Mesenchymal stem cell (in vitro differentiated cells and primary cell): Measurements from ENCODE around the gene ZC3H7A.

ENCODE experiments used
- DNase-seq: peaks from one replicate; pipeline ENCODE4 v3.0.0-alpha.2; 2013
- H2AFZ ChIP-seq: one replicate; pipeline ENCODE4 v1.6.1; 2013; ENCODE audit warnings: low read depth, mild to moderate bottlenecking, control low read depth, inconsistent platforms, low read length, moderate library complexity
- H2AK5ac ChIP-seq: 2 replicates; pipeline ENCODE4 v1.6.1; 2013; ENCODE audit warnings: low read length, moderate library complexity, mild to moderate bottlenecking, inconsistent platforms; ENCODE audit not compliant: severe bottlenecking
- H2BK120ac ChIP-seq: one replicate; pipeline ENCODE4 v1.6.1; 2013; ENCODE audit warnings: low read depth, mild to moderate bottlenecking, inconsistent platforms, low read length, moderate library complexity
- H2BK12ac ChIP-seq, 2 experiments: one replicate each; pipeline ENCODE4 v1.6.1; 2013; ENCODE audit warnings: inconsistent platforms in 2 of 2, low read length in 2 of 2, mild to moderate bottlenecking in 2 of 2, moderate library complexity in 2 of 2, control low read depth in 1 of 2
- H2BK15ac ChIP-seq: one replicate; pipeline ENCODE4 v1.6.1; 2013; ENCODE audit warnings: mild to moderate bottlenecking, low read depth, inconsistent platforms; ENCODE audit not compliant: poor library complexity, severe bottlenecking
- H2BK5ac ChIP-seq: 2 replicates; pipeline ENCODE4 v1.6.1; 2013; ENCODE audit warnings: low read depth, mild to moderate bottlenecking, low read length, control low read depth, inconsistent platforms; ENCODE audit not compliant: poor library complexity, severe bottlenecking
- H3K14ac ChIP-seq, 2 experiments: one replicate each; pipeline ENCODE4 v1.6.1; 2013; ENCODE audit warnings: inconsistent platforms in 2 of 2, low read length in 2 of 2, control low read depth in 1 of 2, mild to moderate bottlenecking in 1 of 2, moderate library complexity in 1 of 2
- H3K18ac ChIP-seq, 2 experiments: one replicate each; pipeline ENCODE4 v1.6.1; 2013; ENCODE audit warnings: inconsistent platforms in 2 of 2, low read length in 2 of 2, control low read depth in 1 of 2, low read depth in 1 of 2, mild to moderate bottlenecking in 1 of 2
- H3K23ac ChIP-seq, 2 experiments: one replicate each; pipeline ENCODE4 v1.6.1; 2013; ENCODE audit warnings: inconsistent platforms in 2 of 2, low read length in 2 of 2, mild to moderate bottlenecking in 2 of 2, moderate library complexity in 2 of 2, control low read depth in 1 of 2
- H3K27ac ChIP-seq: 2 replicates; pipeline ENCODE4 v1.5.1; 2013; ENCODE audit warnings: mild to moderate bottlenecking, moderate library complexity, low read length, control low read depth, inconsistent platforms; ENCODE audit not compliant: poor library complexity, severe bottlenecking
- H3K27me3 ChIP-seq, 2 experiments: 2 replicates each; pipeline versions ENCODE4 v1.6.1 to v1.7.0; 2013; ENCODE audit warnings: low read length in 2 of 2, mild to moderate bottlenecking in 2 of 2, moderate library complexity in 2 of 2, control low read depth in 1 of 2, inconsistent platforms in 1 of 2; ENCODE audit not compliant: control insufficient read depth in 1 of 2, insufficient read depth in 1 of 2
- H3K36me3 ChIP-seq, 2 experiments: 2 replicates each; pipeline versions ENCODE4 v1.6.1 to v1.7.0; 2013; ENCODE audit warnings: low read length in 2 of 2, control low read depth in 1 of 2, inconsistent platforms in 1 of 2, low read depth in 1 of 2, mild to moderate bottlenecking in 1 of 2; ENCODE audit not compliant: insufficient read depth in 2 of 2, control insufficient read depth in 1 of 2
- H3K4ac ChIP-seq, 2 experiments: one replicate each; pipeline ENCODE4 v1.6.1; 2013; ENCODE audit warnings: inconsistent platforms in 2 of 2, low read length in 2 of 2, mild to moderate bottlenecking in 2 of 2, moderate library complexity in 2 of 2, control low read depth in 1 of 2, low read depth in 1 of 2
- H3K4me1 ChIP-seq: 2 replicates; pipeline ENCODE4 v1.6.1; 2013; ENCODE audit warnings: low read depth, low read length, control low read depth; ENCODE audit not compliant: control insufficient read depth, insufficient read depth
- H3K4me2 ChIP-seq: 2 replicates; pipeline ENCODE4 v1.6.1; 2013; ENCODE audit warnings: low read length, mild to moderate bottlenecking, inconsistent platforms; ENCODE audit not compliant: poor library complexity, severe bottlenecking
- H3K4me3 ChIP-seq, 2 experiments: 2 replicates each; pipeline versions ENCODE4 v1.5.1 to v1.7.0; 2013; ENCODE audit warnings: low read length in 2 of 2, mild to moderate bottlenecking in 2 of 2, control low read depth in 1 of 2, low read depth in 1 of 2; ENCODE audit not compliant: insufficient read depth in 1 of 2
- H3K79me1 ChIP-seq: replicated peaks from 2 replicates; pipeline ENCODE4 v1.6.1; 2013; ENCODE audit warnings: mild to moderate bottlenecking, control low read depth, low read length, inconsistent platforms; ENCODE audit not compliant: poor library complexity, severe bottlenecking
- H3K9ac ChIP-seq: 2 replicates; pipeline ENCODE4 v1.7.0; 2013; ENCODE audit warnings: mild to moderate bottlenecking, low read length, moderate library complexity
- H3K9me3 ChIP-seq: 2 replicates; pipeline ENCODE4 v1.7.0; 2013; ENCODE audit warnings: mild to moderate bottlenecking, low read length; ENCODE audit not compliant: control insufficient read depth
- H4K8ac ChIP-seq: one replicate; pipeline ENCODE4 v1.6.1; 2013; ENCODE audit warnings: inconsistent platforms, mild to moderate bottlenecking, low read length, moderate library complexity
- H4K91ac ChIP-seq: one replicate; pipeline ENCODE4 v1.6.1; 2013; ENCODE audit warnings: mild to moderate bottlenecking, low read length, inconsistent platforms
- WGBS: methylation state at CpG from one replicate; pipeline ENCODE4 v1.1.7; 2013; ENCODE audit warnings: mixed read lengths; 5-methylcytosine and 5-hydroxymethylcytosine counted together

ZC3H7A gene

GRCh38 chr16:11731222-11731621 lies 65.8 kb downstream of the ZC3H7A start:
- H3K4me3 ChIP-seq, result no peak overlapping the region
- no peak for DNase-seq
- no peak overlapping the region for H2AK5ac ChIP-seq
- peaks cover 23% of the 10 kb centered on the region for H3K79me1 ChIP-seq
- no peak overlapping the region for H3K4me2 ChIP-seq
- no peak overlapping the region for H2AFZ ChIP-seq
- H3K9me3 ChIP-seq, result no peaks in the 10 kb centered on the region
- H4K8ac ChIP-seq, result no peak overlapping the region
- WGBS, result no CpG with 5 or more reads among the region's 3 CpGs
- no peak overlapping the region for H3K14ac ChIP-seq
- H2BK15ac ChIP-seq, result no peak overlapping the region
- H2BK120ac ChIP-seq, result no peak overlapping the region
- H2BK5ac ChIP-seq, result no peak overlapping the region
- H3K4me1 ChIP-seq, result peaks cover 1% of the 10 kb centered on the region
- H3K9ac ChIP-seq, result no peak overlapping the region
- H3K36me3 ChIP-seq, result peaks cover 11 to 82% of the 10 kb centered on the region in 2 experiments
- no peak overlapping the region for H3K18ac ChIP-seq
- H3K23ac ChIP-seq, result no peak overlapping the region
- H2BK12ac ChIP-seq, result no peak overlapping the region
- no peak overlapping the region for H3K27ac ChIP-seq
- no peak overlapping the region for H3K4ac ChIP-seq
- no peaks in the 10 kb centered on the region for H3K27me3 ChIP-seq
- no peak overlapping the region for H4K91ac ChIP-seq

- no peak overlapping the region for H4K8ac ChIP-seq
- H3K18ac ChIP-seq, result no peak overlapping the region
- no peak overlapping the region for H2BK12ac ChIP-seq
- H3K23ac ChIP-seq, result no peak overlapping the region
- no peak overlapping the region for H3K27ac ChIP-seq
- H3K9me3 ChIP-seq, result no peaks in the 10 kb centered on the region
- peaks cover 6 to 81% of the 10 kb centered on the region in 2 experiments for H3K36me3 ChIP-seq
- no peak overlapping the region for H3K4ac ChIP-seq
- H3K27me3 ChIP-seq, result no peaks in the 10 kb centered on the region
- H3K4me2 ChIP-seq, result no peak overlapping the region
- peaks cover 17% of the 10 kb centered on the region for H3K79me1 ChIP-seq
- no peak overlapping the region for H2AFZ ChIP-seq
- no peak overlapping the region for H2BK15ac ChIP-seq
- H3K4me1 ChIP-seq, result peaks cover 6% of the 10 kb centered on the region
- WGBS, result 90% methylated on average over 3 of the region's 3 CpGs
- H2BK5ac ChIP-seq, result no peak overlapping the region
- no peak overlapping the region for H3K4me3 ChIP-seq
- no peak overlapping the region for H2AK5ac ChIP-seq
- H3K9ac ChIP-seq, result no peak overlapping the region
- no peak overlapping the region for H2BK120ac ChIP-seq
- H3K14ac ChIP-seq, result no peak overlapping the region
- H4K91ac ChIP-seq, result no peak overlapping the region
- no peak for DNase-seq
Measured at GRCh38 chr16:11729787-11730186, 67.3 kb downstream of the ZC3H7A start.

GRCh38 chr16:11727796-11728543 lies 69.1 kb downstream of the ZC3H7A start:
- no peak overlapping the region for H3K4ac ChIP-seq
- H2BK15ac ChIP-seq, result no peak overlapping the region
- 99% methylated on average over 4 of the region's 4 CpGs for WGBS
- H3K27me3 ChIP-seq, result no peaks in the 10 kb centered on the region
- no peak overlapping the region for H2BK12ac ChIP-seq
- H3K9me3 ChIP-seq, result no peaks in the 10 kb centered on the region
- H4K8ac ChIP-seq, result no peak overlapping the region
- H2BK120ac ChIP-seq, result no peak overlapping the region
- DNase-seq, result no peak
- H3K14ac ChIP-seq, result no peak overlapping the region
- H2BK5ac ChIP-seq, result no peak overlapping the region
- peaks cover 19% of the 10 kb centered on the region for H3K79me1 ChIP-seq
- H2AK5ac ChIP-seq, result peak overlapping the region; percentile 16
- no peak overlapping the region for H3K18ac ChIP-seq
- no peak overlapping the region for H3K9ac ChIP-seq
- no peak overlapping the region for H3K27ac ChIP-seq
- no peak overlapping the region for H3K23ac ChIP-seq
- no peak overlapping the region for H3K4me3 ChIP-seq
- peaks cover 6 to 80% of the 10 kb centered on the region in 2 experiments for H3K36me3 ChIP-seq
- H3K4me1 ChIP-seq, result peaks cover 6% of the 10 kb centered on the region
- H2AFZ ChIP-seq, result no peak overlapping the region
- no peak overlapping the region for H3K4me2 ChIP-seq
- no peak overlapping the region for H4K91ac ChIP-seq

- over 99% methylated on average over 6 of the region's 8 CpGs for WGBS
- H3K36me3 ChIP-seq, result peaks cover 9 to 79% of the 10 kb centered on the region in 2 experiments
- no peaks in the 10 kb centered on the region for H3K9me3 ChIP-seq
- H2BK12ac ChIP-seq, result no peak overlapping the region
- no peak overlapping the region for H3K4me3 ChIP-seq
- no peak overlapping the region for H2BK5ac ChIP-seq
- H3K27me3 ChIP-seq, result no peaks in the 10 kb centered on the region
- no peak overlapping the region for H3K23ac ChIP-seq
- H2AFZ ChIP-seq, result no peak overlapping the region
- no peak for DNase-seq
- H2BK120ac ChIP-seq, result no peak overlapping the region
- H3K4ac ChIP-seq, result no peak overlapping the region
- no peak overlapping the region for H4K91ac ChIP-seq
- H2BK15ac ChIP-seq, result no peak overlapping the region
- H3K4me1 ChIP-seq, result peaks cover 6% of the 10 kb centered on the region
- no peak overlapping the region for H3K18ac ChIP-seq
- H3K79me1 ChIP-seq, result peaks cover 18% of the 10 kb centered on the region
- no peak overlapping the region for H2AK5ac ChIP-seq
- no peak overlapping the region for H3K14ac ChIP-seq
- H3K27ac ChIP-seq, result peak overlapping the region; percentile 92
- H3K4me2 ChIP-seq, result no peak overlapping the region
- H3K9ac ChIP-seq, result no peak overlapping the region
- H4K8ac ChIP-seq, result peak overlapping the region; percentile 39
Measured at GRCh38 chr16:11726008-11726407, 71.0 kb downstream of the ZC3H7A start.
